Activated CD8-positive, alpha-beta memory T cell treated with anti-CD3 and anti-CD28 coated beads, Interleukin-2, amount 50 U/mL, for 48 hours (primary cell): ENCODE measurements around the gene PAM16.
A peak's percentile ranks its signal among the peaks of the same experiment; 100 is the strongest.

Source experiments
- DNase-seq: peaks from one replicate; pipeline ENCODE4 v3.0.0-alpha.2; 2020

Gene PAM16

GRCh38 chr16:4383591-4384444 is 32.7 kb upstream of the PAM16 start:
- no peak for DNase-seq

- no peak for DNase-seq
Measured at GRCh38 chr16:4382795-4383357, 31.8 kb upstream of the PAM16 start.

- no peak for DNase-seq
Measured at GRCh38 chr16:4381935-4382794, 31.0 kb upstream of the PAM16 start.

GRCh38 chr16:4381072-4381934 is 30.2 kb upstream of the PAM16 start:
- no peak for DNase-seq

GRCh38 chr16:4380119-4381063 is 29.3 kb upstream of the PAM16 start:
- no peak for DNase-seq

- DNase-seq: no peak
Measured at GRCh38 chr16:4378999-4379690, 28.0 kb upstream of the PAM16 start.

- DNase-seq: no peak
Measured at GRCh38 chr16:4378161-4378666, 27.1 kb upstream of the PAM16 start.

GRCh38 chr16:4377573-4378154 is 26.5 kb upstream of the PAM16 start:
- DNase-seq: no peak

GRCh38 chr16:4376893-4377572 is 25.9 kb upstream of the PAM16 start:
- DNase-seq: no peak

GRCh38 chr16:4376126-4376892 is 25.2 kb upstream of the PAM16 start:
- no peak for DNase-seq

- DNase-seq: no peak
Measured at GRCh38 chr16:4375717-4376116, 24.6 kb upstream of the PAM16 start.

- no peak for DNase-seq
Measured at GRCh38 chr16:4373909-4374742, 23.0 kb upstream of the PAM16 start.

GRCh38 chr16:4373356-4373908 is 22.3 kb upstream of the PAM16 start:
- DNase-seq: no peak

GRCh38 chr16:4372578-4373355 is 21.6 kb upstream of the PAM16 start:
- no peak for DNase-seq

GRCh38 chr16:4372001-4372577 is 21.0 kb upstream of the PAM16 start:
- peak; percentile 63 for DNase-seq

GRCh38 chr16:4371357-4372000 is 20.4 kb upstream of the PAM16 start, which contains the start of gene VASN:
Gene VASN, plus strand, starts transcription at chr16:4371848. Its CDS starts 9,030 bp downstream, at chr16:4380878.
- DNase-seq: peak; percentile 90
